ENCODE data around the gene VAV1.
"Not testable (repeated sequence)": the region's sequence is repeated elsewhere in the genome, so short reads cannot be mapped to it uniquely, and the experiment has no call there.

Gene VAV1

GRCh38 chr19:6790194-6791128 is 18.0 kb downstream of the VAV1 start:
- DNase-seq (ENCODE audit: low spot score) = no peak

- no peak for DNase-seq (ENCODE audit: low spot score)
These were observed 18.7 kb downstream of the VAV1 start for GRCh38 chr19:6791237-6791636.

- no peak for DNase-seq (ENCODE audit: low spot score)
These were observed 20.9 kb downstream of the VAV1 start for GRCh38 chr19:6793411-6793810.

- no peak for DNase-seq (ENCODE audit: low spot score)
These were observed 21.5 kb downstream of the VAV1 start for GRCh38 chr19:6793973-6794372.

GRCh38 chr19:6794686-6795431 is 22.4 kb downstream of the VAV1 start:
- DNase-seq (ENCODE audit: low spot score) = no peak

- no peak for DNase-seq (ENCODE audit: low spot score)
These were observed 23.8 kb downstream of the VAV1 start for GRCh38 chr19:6796278-6796677.

GRCh38 chr19:6797646-6798045 is 25.1 kb downstream of the VAV1 start:
- no peak for DNase-seq (ENCODE audit: low spot score)

- not testable (repeated sequence) for DNase-seq (ENCODE audit: low spot score)
These were observed 27.8 kb downstream of the VAV1 start for GRCh38 chr19:6800160-6800790.

- DNase-seq (ENCODE audit: low spot score) = no peak
These were observed 28.5 kb downstream of the VAV1 start for GRCh38 chr19:6800991-6801484.

GRCh38 chr19:6801485-6802086 is 29.1 kb downstream of the VAV1 start:
- DNase-seq (ENCODE audit: low spot score) = no peak

- DNase-seq (ENCODE audit: low spot score) = no peak
These were observed 30.0 kb downstream of the VAV1 start for GRCh38 chr19:6802336-6803035.

- DNase-seq (ENCODE audit: low spot score) = no peak
These were observed 30.5 kb downstream of the VAV1 start for GRCh38 chr19:6803036-6803404.

GRCh38 chr19:6806488-6806887 is 34.0 kb downstream of the VAV1 start:
- DNase-seq (ENCODE audit: low spot score) = no peak

GRCh38 chr19:6807291-6807690 is 34.8 kb downstream of the VAV1 start:
- no peak for DNase-seq (ENCODE audit: low spot score)

GRCh38 chr19:6808494-6808893 is 36.0 kb downstream of the VAV1 start:
- DNase-seq (ENCODE audit: low spot score) = no peak

GRCh38 chr19:6809262-6809661 is 36.8 kb downstream of the VAV1 start:
- no peak for DNase-seq (ENCODE audit: low spot score)

GRCh38 chr19:6811378-6811777 is 38.9 kb downstream of the VAV1 start:
- no peak for DNase-seq (ENCODE audit: low spot score)

- DNase-seq (ENCODE audit: low spot score) = no peak
These were observed 39.4 kb downstream of the VAV1 start for GRCh38 chr19:6811906-6812305.

GRCh38 chr19:6812612-6813011 is 40.1 kb downstream of the VAV1 start:
- DNase-seq (ENCODE audit: low spot score) = no peak

- no peak for DNase-seq (ENCODE audit: low spot score)
These were observed 41.2 kb downstream of the VAV1 start for GRCh38 chr19:6813659-6814058.

GRCh38 chr19:6817179-6817578 is 44.7 kb downstream of the VAV1 start:
- DNase-seq (ENCODE audit: low spot score) = no peak

GRCh38 chr19:6818246-6818645 is 45.7 kb downstream of the VAV1 start:
- DNase-seq (ENCODE audit: low spot score) = no peak
